IPS DF 19.7 (cell line): ENCODE measurements around the gene ALKBH4.
"Not testable (repeated sequence)": the region's sequence is repeated elsewhere in the genome, so short reads cannot be mapped to it uniquely, and the experiment has no call there.

Experiments
- DNase-seq: peaks from one replicate; pipeline ENCODE4 v3.0.0-alpha.2; 2013; ENCODE audit warnings: low read depth, low spot score

The ALKBH4 gene

GRCh38 chr7:102429141-102429899 lies 35.3 kb downstream of the ALKBH4 start:
- DNase-seq: no peak

- DNase-seq: no peak
Observed at GRCh38 chr7:102427019-102427405, 37.7 kb downstream of the ALKBH4 start.

- DNase-seq: no peak
Observed at GRCh38 chr7:102426268-102427018, 38.2 kb downstream of the ALKBH4 start.

GRCh38 chr7:102425639-102426267 lies 38.9 kb downstream of the ALKBH4 start:
- no peak for DNase-seq

GRCh38 chr7:102424787-102425218 lies 39.9 kb downstream of the ALKBH4 start:
- DNase-seq: no peak

DNA sequence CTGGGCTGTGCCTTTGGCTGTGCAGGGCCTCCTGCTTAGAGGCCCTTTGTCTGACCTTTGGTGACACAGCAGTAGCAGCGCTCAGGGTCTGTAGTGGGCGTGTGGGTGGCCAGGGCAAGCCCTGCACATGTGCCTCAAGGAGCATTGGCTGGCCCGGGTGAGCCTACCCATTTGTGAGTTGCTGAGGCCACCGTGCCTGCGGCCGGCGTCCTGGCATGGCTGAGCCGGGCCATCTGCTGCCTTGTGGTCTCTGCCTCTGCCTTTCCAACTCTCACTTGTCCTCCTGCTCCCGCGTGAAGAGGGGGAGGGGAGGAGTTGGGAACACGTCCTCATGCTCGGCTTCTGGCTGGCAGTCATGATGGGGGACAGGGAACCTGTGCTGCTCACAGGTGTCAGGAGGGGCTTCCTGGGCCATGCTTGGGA lies 40.5 kb downstream of the ALKBH4 start:
- no peak for DNase-seq

GRCh38 chr7:102421706-102422240 lies 42.9 kb downstream of the ALKBH4 start:
- no peak for DNase-seq

DNA sequence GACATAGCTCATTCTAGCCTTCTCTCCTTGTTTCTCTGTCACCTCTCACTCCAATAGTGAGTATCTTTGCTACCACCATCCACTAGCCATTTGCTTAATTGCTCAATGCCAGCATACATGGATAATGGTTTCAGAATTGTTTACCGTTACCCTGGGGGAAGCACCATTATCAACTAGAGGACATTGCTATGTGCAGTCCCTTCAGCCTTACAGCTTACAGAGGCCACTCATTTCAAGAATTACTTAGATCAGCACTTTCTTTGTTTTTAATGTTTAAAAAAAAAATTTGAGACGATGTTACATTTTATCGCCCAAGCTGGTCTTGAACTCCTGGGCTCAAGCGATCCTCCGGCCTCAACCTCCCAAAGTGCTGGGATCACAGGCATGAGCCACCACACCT lies 46.1 kb downstream of the ALKBH4 start:
- no peak for DNase-seq

GRCh38 chr7:102417105-102417504 lies 47.6 kb downstream of the ALKBH4 start:
- no peak for DNase-seq

GRCh38 chr7:102416406-102416805 lies 48.3 kb downstream of the ALKBH4 start:
- no peak for DNase-seq

DNA sequence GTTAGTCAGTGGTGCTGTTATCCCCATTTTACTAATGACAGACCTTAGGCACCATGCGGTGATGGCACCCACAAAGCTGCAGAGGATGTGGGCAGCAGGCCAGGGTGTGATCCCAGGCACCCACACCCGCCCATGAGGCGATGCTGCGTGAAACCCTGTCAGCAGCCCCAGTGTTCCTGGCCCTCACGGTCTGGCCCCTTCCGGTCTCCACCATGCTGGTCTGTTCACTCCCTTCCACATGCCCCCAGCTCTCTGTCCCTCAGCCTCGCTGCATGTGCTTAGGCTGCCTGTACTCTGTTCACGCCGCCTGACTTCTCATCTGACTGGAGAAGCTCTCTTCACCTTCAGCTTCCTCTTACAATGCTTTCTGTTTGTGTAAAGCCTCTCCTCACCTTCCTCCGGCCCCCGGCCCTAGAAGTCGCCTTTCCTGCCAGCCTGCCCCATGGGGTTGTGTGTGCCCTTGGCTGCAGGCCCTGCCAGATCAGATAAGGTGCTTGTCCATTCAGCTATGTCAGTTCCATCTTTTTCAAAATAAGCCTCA lies 48.9 kb downstream of the ALKBH4 start:
- DNase-seq: no peak

DNA sequence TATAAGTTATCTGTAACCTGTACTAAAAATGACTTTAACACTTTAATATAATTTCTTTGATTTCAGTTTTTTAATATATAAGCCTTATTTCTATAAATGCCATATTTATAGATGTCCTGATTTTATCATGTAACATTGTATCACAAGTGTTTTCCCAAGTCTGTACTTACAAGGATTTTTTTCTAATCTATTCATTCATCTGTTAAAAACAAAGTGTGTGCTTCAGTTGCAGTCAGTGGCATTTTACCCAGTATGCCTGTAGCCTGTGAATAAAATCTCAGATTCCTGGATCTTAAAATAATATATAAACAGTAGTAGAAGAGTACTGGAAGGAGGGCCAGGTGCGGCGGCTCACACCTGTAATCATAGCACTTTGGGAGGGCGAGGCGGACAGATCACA lies 51.1 kb downstream of the ALKBH4 start:
- DNase-seq: no peak

GRCh38 chr7:102413091-102413490 lies 51.6 kb downstream of the ALKBH4 start:
- no peak for DNase-seq

GRCh38 chr7:102412548-102412947 lies 52.1 kb downstream of the ALKBH4 start:
- no peak for DNase-seq

- DNase-seq: no peak
Observed at GRCh38 chr7:102410918-102411317, 53.7 kb downstream of the ALKBH4 start.

GRCh38 chr7:102410123-102410522 lies 54.5 kb downstream of the ALKBH4 start:
- DNase-seq: no peak

- no peak for DNase-seq
Observed at GRCh38 chr7:102409340-102409739, 55.3 kb downstream of the ALKBH4 start.

GRCh38 chr7:102408530-102408929 lies 56.1 kb downstream of the ALKBH4 start:
- not testable (repeated sequence) for DNase-seq

DNA sequence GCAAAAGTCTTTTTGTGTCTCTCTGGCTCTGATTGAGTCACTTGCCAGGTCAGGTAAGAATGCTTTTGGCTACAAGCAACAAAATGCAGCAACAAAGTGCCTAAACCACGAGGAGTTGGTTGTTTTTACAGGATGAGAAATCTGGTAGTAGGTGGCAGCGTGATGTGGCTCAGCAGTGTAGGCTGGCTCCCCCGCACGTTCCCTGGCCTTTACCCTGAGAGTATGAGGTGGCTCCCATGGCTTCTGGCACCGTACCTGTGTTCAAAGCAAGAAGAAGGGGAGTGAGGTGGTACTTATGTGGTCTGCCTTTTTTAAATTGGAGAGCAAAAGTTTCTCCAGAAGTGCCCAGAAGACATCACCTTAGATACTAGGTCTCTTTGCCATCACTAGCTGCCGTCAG lies 56.8 kb downstream of the ALKBH4 start:
- DNase-seq: no peak
